ENCODE measurements around the gene AQP1. TPM values are rescaled to one million over a fixed set of nuclear protein-coding genes. Genes with fewer than 3 reads are reported as not detected.

Gene AQP1
- total and polyA plus RNA-seq, 10 of the 15 experiments (the other 5 are each of a cell fraction or from before 2014, with no cell fraction given): 0.03 to 0.64 TPM; not detected in 8

DNA sequence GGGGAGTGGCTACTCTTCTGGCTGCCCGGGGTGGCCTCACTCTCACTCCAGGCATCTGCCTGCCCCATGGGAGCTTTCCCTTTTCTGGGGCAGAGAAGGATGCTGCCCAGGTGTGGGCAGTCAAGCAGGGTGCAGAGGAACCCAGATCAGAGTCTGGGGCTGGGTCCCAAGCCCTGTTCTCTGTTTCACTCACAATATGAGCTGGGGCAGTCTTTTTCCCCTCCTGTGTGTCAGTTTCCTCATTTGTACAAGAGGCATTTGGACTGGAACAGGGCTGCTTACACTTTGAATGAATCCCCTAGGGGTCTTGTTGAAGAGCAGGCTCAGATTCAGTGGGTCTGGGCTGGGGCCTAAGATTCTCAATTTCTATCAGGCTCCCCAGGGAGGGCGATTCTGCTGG lies 38.4 kb upstream of the AQP1 start:
- no TSS peak for BruUV-seq (replicated peaks)
- no peak overlapping the region for H3K27ac ChIP-seq (ENCODE audit: control insufficient read depth, insufficient read depth)
- no peaks in the 10 kb centered on the region for H3K4me1 ChIP-seq (ENCODE audit: control insufficient read depth, insufficient read depth, low read length)
- H3K27me3 ChIP-seq (replicated peaks in 1 of 2; ENCODE audit: control insufficient read depth in 2 of 2, insufficient read depth in 2 of 2, low read length in 1 of 2): no peaks in the 10 kb centered on the region
- TF ChIP-seq ASH2L (IDR thresholded peaks at IDR 0.05; ENCODE audit: borderline replicate concordance, low read depth) (no peak), RCOR1 (conservative IDR thresholded peaks at IDR 0.05; ENCODE audit: low read depth, low read length) (no peak), NFYA (IDR thresholded peaks at IDR 0.05; ENCODE audit: borderline replicate concordance, low read depth, low read length) (no peak), BCLAF1 (IDR thresholded peaks at IDR 0.05) (no peak), ZZZ3 (IDR thresholded peaks at IDR 0.05; ENCODE audit: control insufficient read depth, insufficient read length, low read depth) (no peak), MYC (IDR thresholded peaks at IDR 0.05; ENCODE audit: insufficient read depth, insufficient read length, insufficient replicate concordance, low read length, severe bottlenecking) (no peak)
- no peak overlapping the region for H3K9ac ChIP-seq (ENCODE audit: control insufficient read depth, insufficient read depth, low read length)
- SMC1A ChIA-PET (ENCODE audit: uncharacterized antibody, unreplicated experiment): no interaction called here
- ATAC-seq (no peak), DNase-seq (ENCODE audit: low read depth, low spot score) (no peak), FAIRE-seq (no peak)
- RAD21 ChIA-PET (ENCODE audit: unreplicated experiment): no interaction called here
- no peaks in the 10 kb centered on the region for H4K20me1 ChIP-seq (ENCODE audit: control insufficient read depth, insufficient read depth)
- intact Hi-C loops (cut with micrococcal nuclease; ENCODE audit: unreplicated experiment): no loop called here
- no peak overlapping the region for H2AFZ ChIP-seq (ENCODE audit: control insufficient read depth, low read depth, low read length)
- 0% methylated on average over 2 of the region's 2 CpGs for WGBS (ENCODE audit: insufficient coverage, insufficient replicate concordance, low lambda C conversion rate, missing lambda C conversion rate)
- in situ Hi-C loops (cut with MboI): no loop called here
- H3K36me3 ChIP-seq (ENCODE audit: control insufficient read depth in 2 of 2, insufficient read depth in 2 of 2, low read length in 1 of 2): no peaks in the 10 kb centered on the region
- no peak overlapping the region for H3K4me2 ChIP-seq (ENCODE audit: control insufficient read depth, insufficient read depth)
- CTCF ChIA-PET: no interaction called here
- no peak overlapping the region for H3K4me3 ChIP-seq
- H3K79me2 ChIP-seq (ENCODE audit: control insufficient read depth, insufficient read depth, low read length): no peaks in the 10 kb centered on the region
- POLR2A ChIA-PET: no interaction called here
- no peaks in the 10 kb centered on the region for H3K9me3 ChIP-seq (replicated peaks; ENCODE audit: control insufficient read depth, insufficient read depth, low read length)
